ENCODE results near the gene CEP70. TPM values are rescaled to one million over a fixed set of nuclear protein-coding genes. Genes with fewer than 3 reads are reported as not detected.

The CEP70 gene
- total RNA-seq, 4 donors from 2014 or later, result 25.5 to 54.4 (median 39.0) TPM

DNA sequence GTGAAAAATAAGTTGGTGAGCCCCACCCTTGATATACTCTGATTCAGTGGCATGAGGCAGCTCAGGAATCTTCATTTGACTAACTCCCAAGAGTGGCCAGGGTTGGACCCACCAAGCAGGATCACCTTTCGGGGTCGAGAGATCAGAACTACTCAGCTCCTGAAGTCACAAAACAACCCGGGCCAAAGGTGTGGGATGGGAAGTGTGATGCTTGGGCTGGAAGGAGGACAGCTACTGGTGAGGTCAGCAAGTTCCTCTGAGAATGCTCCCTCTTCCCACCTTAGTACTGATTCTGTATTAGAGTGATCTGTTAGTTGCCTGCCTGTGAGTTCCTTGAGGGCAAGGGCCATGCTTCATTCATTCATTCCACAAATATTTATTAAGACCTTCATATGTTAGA lies 144.6 kb downstream of the CEP70 start:
- WGBS, result 75% methylated on average over 3 of the region's 3 CpGs
- H3K27me3 ChIP-seq, result no peaks in the 10 kb centered on the region
- H3K4me3 ChIP-seq, result no peak overlapping the region
- no peaks in the 10 kb centered on the region for H3K36me3 ChIP-seq
- no peak overlapping the region for H3K27ac ChIP-seq (replicated peaks in 1 of 4)
- TF ChIP-seq POLR2AphosphoS5 (IDR thresholded peaks at IDR 0.05) (no peak), EP300 (IDR thresholded peaks at IDR 0.05) (no peak), POLR2A (IDR thresholded peaks at IDR 0.05; ENCODE audit: low read depth) (no peak)
- TF ChIP-seq, protein P1, sequence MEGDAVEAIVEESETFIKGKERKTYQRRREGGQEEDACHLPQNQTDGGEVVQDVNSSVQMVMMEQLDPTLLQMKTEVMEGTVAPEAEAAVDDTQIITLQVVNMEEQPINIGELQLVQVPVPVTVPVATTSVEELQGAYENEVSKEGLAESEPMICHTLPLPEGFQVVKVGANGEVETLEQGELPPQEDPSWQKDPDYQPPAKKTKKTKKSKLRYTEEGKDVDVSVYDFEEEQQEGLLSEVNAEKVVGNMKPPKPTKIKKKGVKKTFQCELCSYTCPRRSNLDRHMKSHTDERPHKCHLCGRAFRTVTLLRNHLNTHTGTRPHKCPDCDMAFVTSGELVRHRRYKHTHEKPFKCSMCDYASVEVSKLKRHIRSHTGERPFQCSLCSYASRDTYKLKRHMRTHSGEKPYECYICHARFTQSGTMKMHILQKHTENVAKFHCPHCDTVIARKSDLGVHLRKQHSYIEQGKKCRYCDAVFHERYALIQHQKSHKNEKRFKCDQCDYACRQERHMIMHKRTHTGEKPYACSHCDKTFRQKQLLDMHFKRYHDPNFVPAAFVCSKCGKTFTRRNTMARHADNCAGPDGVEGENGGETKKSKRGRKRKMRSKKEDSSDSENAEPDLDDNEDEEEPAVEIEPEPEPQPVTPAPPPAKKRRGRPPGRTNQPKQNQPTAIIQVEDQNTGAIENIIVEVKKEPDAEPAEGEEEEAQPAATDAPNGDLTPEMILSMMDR (IDR thresholded peaks at IDR 0.05), result no peak
- no peaks in the 10 kb centered on the region for H3K4me1 ChIP-seq
- no peak for DNase-seq (ENCODE audit: extremely low spot score)
- no peaks in the 10 kb centered on the region for H3K9me3 ChIP-seq
- intact Hi-C loops (cut with DNase I), result no loop called here

DNA sequence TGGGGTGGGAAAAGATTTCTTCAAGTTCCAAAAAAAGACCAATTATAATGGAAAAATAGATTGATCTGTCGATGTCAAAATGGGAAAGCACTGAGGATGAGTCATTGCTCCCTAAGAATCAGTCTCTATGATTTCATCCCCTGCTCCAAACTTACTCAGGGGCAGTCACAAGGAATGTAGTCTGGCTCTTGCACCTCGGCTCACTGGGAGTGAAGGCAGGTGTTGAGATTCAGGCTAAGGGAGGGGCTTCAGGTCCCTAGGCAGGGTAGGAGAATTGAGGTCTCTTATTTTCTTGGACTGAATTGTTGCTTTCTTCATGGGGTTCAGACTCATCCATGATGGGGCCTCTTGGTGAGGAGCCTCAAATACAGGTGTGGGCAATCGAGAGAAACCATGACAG lies 145.4 kb downstream of the CEP70 start:
- WGBS, result 86% methylated on average over 3 of the region's 3 CpGs
- H3K4me1 ChIP-seq, result no peaks in the 10 kb centered on the region
- intact Hi-C loops (cut with DNase I), result no loop called here
- no peak overlapping the region for H3K4me3 ChIP-seq
- no peaks in the 10 kb centered on the region for H3K9me3 ChIP-seq
- no peaks in the 10 kb centered on the region for H3K27me3 ChIP-seq
- no peak overlapping the region for H3K27ac ChIP-seq (replicated peaks in 1 of 4)
- no peak for DNase-seq (ENCODE audit: extremely low spot score)
- TF ChIP-seq EP300 (IDR thresholded peaks at IDR 0.05) (no peak), POLR2AphosphoS5 (IDR thresholded peaks at IDR 0.05) (no peak), POLR2A (IDR thresholded peaks at IDR 0.05; ENCODE audit: low read depth) (no peak)
- TF ChIP-seq, protein P1 (IDR thresholded peaks at IDR 0.05), result no peak
- no peaks in the 10 kb centered on the region for H3K36me3 ChIP-seq

DNA sequence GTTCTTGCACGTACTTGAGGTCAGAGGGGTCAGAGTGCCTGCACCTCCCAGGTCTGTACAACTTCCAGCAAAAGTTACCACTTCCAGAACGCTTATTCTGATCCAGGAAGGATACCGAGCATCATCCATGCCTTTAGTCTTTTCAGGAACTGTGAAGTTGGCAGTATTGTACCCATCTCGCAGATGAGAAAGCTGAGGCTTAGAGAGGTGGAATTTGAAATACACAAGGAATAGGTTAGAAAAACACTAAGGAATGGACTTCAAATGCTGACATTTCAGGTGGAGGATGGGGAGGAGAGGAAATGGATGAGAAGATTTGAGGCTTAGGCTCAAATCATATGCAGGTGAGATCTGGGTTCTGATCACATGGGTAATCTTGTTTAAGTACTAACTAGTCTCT lies 148.4 kb downstream of the CEP70 start:
- no peaks in the 10 kb centered on the region for H3K36me3 ChIP-seq
- no peak for DNase-seq (ENCODE audit: extremely low spot score)
- no peaks in the 10 kb centered on the region for H3K27me3 ChIP-seq
- H3K9me3 ChIP-seq, result no peaks in the 10 kb centered on the region
- intact Hi-C loops (cut with DNase I), result no loop called here
- TF ChIP-seq POLR2A (IDR thresholded peaks at IDR 0.05; ENCODE audit: low read depth), result no peak
- no peak for TF ChIP-seq EP300 (IDR thresholded peaks at IDR 0.05)
- TF ChIP-seq POLR2AphosphoS5 (IDR thresholded peaks at IDR 0.05), result no peak
- TF ChIP-seq, protein P1 (IDR thresholded peaks at IDR 0.05), result no peak
- H3K27ac ChIP-seq (replicated peaks in 1 of 4), result no peak overlapping the region
- peaks cover 0 to under 1% (median 0%) of the 10 kb centered on the region in 4 donors for H3K4me1 ChIP-seq
- H3K4me3 ChIP-seq, result no peak overlapping the region
- 92% methylated on average over 4 of the region's 4 CpGs for WGBS

DNA sequence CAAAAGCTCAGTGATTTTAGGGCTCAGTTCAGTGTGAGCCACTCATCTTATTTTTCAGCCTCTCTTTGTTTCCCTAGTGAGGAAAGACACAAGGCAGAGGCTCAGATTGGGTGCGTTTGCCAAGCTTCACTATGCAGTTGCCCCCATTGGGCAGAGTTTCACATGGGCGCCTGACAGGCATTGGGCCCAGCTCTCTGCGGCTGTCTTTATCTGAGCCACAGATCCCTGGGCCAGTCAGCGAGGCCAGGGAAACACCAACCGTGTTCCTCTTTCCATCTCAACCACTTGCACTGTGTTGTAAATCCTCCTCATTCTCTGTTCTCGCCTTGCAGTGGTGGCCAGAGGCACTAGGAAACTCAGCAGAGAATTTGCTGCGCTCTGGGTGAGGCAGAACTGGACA lies 148.8 kb downstream of the CEP70 start:
- Histone ChIP-seq H3K4me1 (peaks cover 0 to 5% (median 2%) of the 10 kb centered on the region in 4 donors), H3K27ac (replicated peaks in 1 of 4) (no peak overlapping the region), H3K9me3 (no peaks in the 10 kb centered on the region), H3K4me3 (no peak overlapping the region), H3K27me3 (no peaks in the 10 kb centered on the region), H3K36me3 (no peaks in the 10 kb centered on the region)
- intact Hi-C loops (cut with DNase I), result no loop called here
- TF ChIP-seq, protein P1 (IDR thresholded peaks at IDR 0.05), result no peak
- TF ChIP-seq POLR2AphosphoS5 (IDR thresholded peaks at IDR 0.05) (no peak), EP300 (IDR thresholded peaks at IDR 0.05) (no peak), POLR2A (IDR thresholded peaks at IDR 0.05; ENCODE audit: low read depth) (no peak)
- DNase-seq (ENCODE audit: extremely low spot score), result no peak
- no CpG with 5 or more reads among the region's 7 CpGs for WGBS

Other genes starting within 250 kb of the CEP70 start
- gene MRAS, start 245.7 kb downstream of the CEP70 start, total RNA-seq, result 10 to 100 TPM; 35.6 to 59.2 (median 45.8) TPM
- 1 to 10 TPM in 1 of 4 donors, under 1 TPM in 2, not detected in 1; 0.45 to 1.1 (median 0.83) TPM for gene ESYT3, start 159.6 kb downstream of the CEP70 start, total RNA-seq
- 10 to 100 TPM in 1 of 4 donors, 1 to 10 TPM in 3; 8.3 to 12.3 (median 9.3) TPM for gene FAIM, start 14.5 kb upstream of the CEP70 start, total RNA-seq
- gene PIK3CB, start 240.7 kb upstream of the CEP70 start, total RNA-seq, result 10 to 100 TPM; 32.1 to 42.7 (median 36.6) TPM